OCI-LY3 (cell line): ENCODE data around the gene ACTL10.

Experiments
- CTCF ChIP-seq: fragments of 200-600, 300-600 bp; sonication (generic); IDR thresholded peaks from 2 replicates; pipeline ENCODE4 v1.5.1; 2014; ENCODE audit warnings: antibody characterized with exemption, low read length, low read depth
- EZH2phosphoT487 ChIP-seq: fragments of 200-600 bp; shearing (Covaris generic); IDR thresholded peaks from 2 replicates; pipeline ENCODE4 v1.6.1; 2018; ENCODE audit warnings: antibody characterized with exemption, mixed run types, low read depth

- TF ChIP-seq CTCF (no peak), EZH2phosphoT487 (no peak)
These were observed 5.8 kb downstream of the ACTL10 start for GRCh38 chr20:33672426-33673113.
